Neural cell (in vitro differentiated cells): ENCODE measurements around the gene RGS4. TPM values are rescaled to one million over a fixed set of nuclear protein-coding genes. Genes with fewer than 3 reads are reported as not detected.

Experiments used
- H2AFZ ChIP-seq: fragments of 200-600, 300-800 bp; sonication (generic), shearing (Covaris generic); 2 replicates; pipeline ENCODE4 v1.6.0; 2014; ENCODE audit warnings: low read depth, mild to moderate bottlenecking, antibody characterized with exemption, low read length, moderate library complexity
- H3F3A ChIP-seq: fragments of 200-600 bp; shearing (Covaris generic); 2 replicates; pipeline ENCODE4 v1.6.1; 2016; ENCODE audit warnings: mild to moderate bottlenecking, moderate library complexity, mixed read lengths, antibody characterized with exemption, low read length; ENCODE audit not compliant: insufficient read depth, poor library complexity, severe bottlenecking
- H3K27ac ChIP-seq: fragments of 200-600, 300-800 bp; sonication (generic), shearing (Covaris generic); 2 replicates; pipeline ENCODE4 v1.5.1; 2014; ENCODE audit warnings: mild to moderate bottlenecking, low read length, moderate library complexity
- H3K27me3 ChIP-seq: fragments of 300-800, 200-600 bp; sonication (generic), shearing (Covaris generic); 2 replicates; pipeline ENCODE4 v1.6.0; 2014; ENCODE audit warnings: mild to moderate bottlenecking, low read depth, low read length, moderate library complexity; ENCODE audit not compliant: insufficient read depth
- H3K36me3 ChIP-seq: fragments of 300-800, 200-600 bp; sonication (generic), shearing (Covaris generic); 2 replicates; pipeline ENCODE4 v1.5.1; 2014; ENCODE audit warnings: mild to moderate bottlenecking, antibody characterized with exemption, low read length, moderate library complexity; ENCODE audit not compliant: insufficient read depth
- H3K4me2 ChIP-seq: fragments of 300-800, 200-600 bp; sonication (generic), shearing (Covaris generic); 2 replicates; pipeline ENCODE4 v1.6.0; 2014; ENCODE audit warnings: mild to moderate bottlenecking, low read length
- H3K4me3 ChIP-seq: fragments of 300-800, 200-600 bp; sonication (generic), shearing (Covaris generic); 2 replicates; pipeline ENCODE4 v1.5.1; 2014; ENCODE audit warnings: mild to moderate bottlenecking, low read length, moderate library complexity
- H3K79me2 ChIP-seq: fragments of 200-600 bp; shearing (Covaris generic); replicated peaks from 2 replicates; pipeline ENCODE4 v1.6.0; 2014; ENCODE audit warnings: mild to moderate bottlenecking, low read length, moderate library complexity; ENCODE audit not compliant: insufficient read depth
- H3K9ac ChIP-seq: fragments of 300-800, 200-600 bp; sonication (generic), shearing (Covaris generic); 2 replicates; pipeline ENCODE4 v1.6.1; 2016; ENCODE audit warnings: mild to moderate bottlenecking, low read length, mixed read lengths
- H3K9me2 ChIP-seq: fragments of 200-600 bp; shearing (Covaris generic); 2 replicates; pipeline ENCODE4 v1.6.1; 2016; ENCODE audit warnings: mild to moderate bottlenecking, low read length, mixed read lengths; ENCODE audit not compliant: insufficient read depth
- H3K9me3 ChIP-seq: fragments of 200-600, 300-800 bp; sonication (generic), shearing (Covaris generic); 2 replicates; pipeline ENCODE4 v1.6.1; 2016; ENCODE audit warnings: mild to moderate bottlenecking, mixed run types, low read length, moderate library complexity, mixed read lengths
- H4K20me1 ChIP-seq: fragments of 200-600 bp; shearing (Covaris generic); 2 replicates; pipeline ENCODE4 v1.6.1; 2016; ENCODE audit warnings: mild to moderate bottlenecking, mixed run types; ENCODE audit not compliant: insufficient read depth
- CTCF ChIP-seq: fragments of 450-650 bp; IDR thresholded peaks from 2 replicates; pipeline ENCODE4 v1.5.1; 2014; ENCODE audit warnings: antibody characterized with exemption, mild to moderate bottlenecking, moderate library complexity; ENCODE audit not compliant: poor library complexity, severe bottlenecking
- EP300 ChIP-seq: fragments of 450-650 bp; conservative IDR thresholded peaks from 2 replicates; pipeline ENCODE4 v1.6.1; 2014; ENCODE audit warnings: antibody characterized with exemption, mild to moderate bottlenecking, moderate library complexity; ENCODE audit not compliant: poor library complexity, severe bottlenecking
- EZH2 ChIP-seq: fragments of 200-600, 300-800 bp; shearing (Covaris generic), sonication (generic); IDR thresholded peaks from 2 replicates; pipeline ENCODE4 v1.6.1; 2014; ENCODE audit warnings: antibody characterized with exemption, low read length, borderline replicate concordance, mild to moderate bottlenecking; ENCODE audit not compliant: insufficient read depth, poor library complexity, severe bottlenecking
- MXI1 ChIP-seq: fragments of 450-650 bp; conservative IDR thresholded peaks from 2 replicates; pipeline ENCODE4 v1.6.1; 2014; ENCODE audit warnings: antibody characterized with exemption, mild to moderate bottlenecking; ENCODE audit not compliant: poor library complexity, severe bottlenecking
- POLR2AphosphoS5 ChIP-seq: IDR thresholded peaks from 2 replicates; pipeline ENCODE4 v1.6.1; 2012
- RAD21 ChIP-seq: fragments of 450-650 bp; conservative IDR thresholded peaks from 2 replicates; pipeline ENCODE4 v1.6.1; 2014; ENCODE audit warnings: antibody characterized with exemption, mild to moderate bottlenecking, moderate library complexity
- REST ChIP-seq: IDR thresholded peaks from 2 replicates; pipeline ENCODE4 v1.6.1; 2012; ENCODE audit warnings: borderline replicate concordance
- SMC3 ChIP-seq: fragments of 450-650 bp; conservative IDR thresholded peaks from 2 replicates; pipeline ENCODE4 v1.6.1; 2014; ENCODE audit warnings: antibody characterized with exemption, mild to moderate bottlenecking, moderate library complexity; ENCODE audit not compliant: poor library complexity
- TAF1 ChIP-seq: IDR thresholded peaks from 2 replicates; pipeline ENCODE4 v1.6.1; 2012; ENCODE audit warnings: low read depth
- polyA plus RNA-seq: library from polyadenylated mRNA; depleted of rRNA; stranded (reverse); fragments of >200 nt; gene quantifications from 2 replicates; pipeline ENCODE4 v1.2.3, GENCODE V29; 2014

Gene RGS4
- polyA plus RNA-seq, 1 donor from 2014 or later = 1.6 TPM

GRCh38 chr1:163124812-163125211, 55.7 kb downstream of the RGS4 start:
- Histone ChIP-seq H4K20me1 (no peaks in the 10 kb centered on the region), H3K36me3 (no peaks in the 10 kb centered on the region), H3K9ac (no peak overlapping the region), H2AFZ (no peak overlapping the region), H3F3A (no peaks in the 10 kb centered on the region), H3K4me2 (no peak overlapping the region), H3K27ac (no peak overlapping the region), H3K9me3 (no peaks in the 10 kb centered on the region), H3K79me2 (no peaks in the 10 kb centered on the region), H3K27me3 (no peaks in the 10 kb centered on the region), H3K9me2 (no peaks in the 10 kb centered on the region), H3K4me3 (no peak overlapping the region)
- TF ChIP-seq MXI1 (no peak), RAD21 (no peak), EP300 (no peak), REST (no peak), EZH2 (no peak), CTCF (no peak), TAF1 (no peak), POLR2AphosphoS5 (no peak), SMC3 (no peak)

Other genes with a start within 250 kb of the RGS4 start
- gene CCDC190, start 208.2 kb upstream of the RGS4 start, polyA plus RNA-seq = not detected in 2 replicates
- 0.76 and 6.5 TPM in 2 replicates for gene RGS5, start 133.6 kb downstream of the RGS4 start, polyA plus RNA-seq